Panc1 (cell line): ENCODE measurements around the gene ADAM12. TPM values are rescaled to one million over a fixed set of nuclear protein-coding genes. Genes with fewer than 3 reads are reported as not detected.

ENCODE experiments used
- ATAC-seq: fragments of 200-7000 bp; cut with Tn5 transposase; 2 replicates; pipeline ENCODE4 v1.9.1; 2020; ENCODE audit warnings: mild to moderate bottlenecking, moderate library complexity
- BruUV-seq: library from RNA; stranded (reverse); fragments of 400-500 nt; replicated peaks from 2 replicates; lab custom pipeline; 2021; lab: Mats Ljungman, UMichigan
- CTCF ChIA-PET: fragments of 300-600 bp; sonication (Branson Sonifier 250); formaldehyde crosslinking; loops from one replicate; lab custom pipeline; 2022; ENCODE audit warnings: antibody characterized with exemption; lab: Charles Lee
- POLR2A ChIA-PET: fragments of 300-600 bp; sonication (Branson Sonifier 250); formaldehyde crosslinking; loops from one replicate; lab custom pipeline; 2022; ENCODE audit warnings: antibody characterized with exemption; lab: Charles Lee
- DNase-seq: peaks from one replicate; pipeline ENCODE4 v3.0.0-alpha.2; 2010; ENCODE audit warnings: low read depth, low spot score
- H3K27ac ChIP-seq: 2 replicates; pipeline ENCODE4 v1.5.1; 2011; ENCODE audit warnings: mild to moderate bottlenecking, low read length, inconsistent platforms
- H3K27me3 ChIP-seq: fragments of 200-500 bp; sonication (Bioruptor generic); 2 replicates; pipeline ENCODE4 v1.6.0; 2014; ENCODE audit warnings: low read length, inconsistent platforms; ENCODE audit not compliant: control insufficient read depth, insufficient read depth
- H3K36me3 ChIP-seq: fragments of 200-500 bp; sonication (Bioruptor generic); 2 replicates; pipeline ENCODE4 v1.5.1; 2014; ENCODE audit warnings: inconsistent platforms, mild to moderate bottlenecking, low read length, moderate library complexity; ENCODE audit not compliant: control insufficient read depth, insufficient read depth
- H3K4me1 ChIP-seq: 2 replicates; pipeline ENCODE4 v1.5.1; 2011; ENCODE audit warnings: inconsistent platforms, mild to moderate bottlenecking, low read length, moderate library complexity; ENCODE audit not compliant: control insufficient read depth, insufficient read depth
- H3K4me3 ChIP-seq, 2 experiments: 2 replicates each; pipeline ENCODE4 v1.5.1; 2011 to 2012; ENCODE audit warnings: low read depth in 2 of 2, low read length in 2 of 2, mild to moderate bottlenecking in 2 of 2, inconsistent platforms in 1 of 2, moderate library complexity in 1 of 2
- H3K9me3 ChIP-seq: fragments of 200-500 bp; sonication (Bioruptor generic); 2 replicates; pipeline ENCODE4 v1.5.1; 2014; ENCODE audit warnings: low read depth, mild to moderate bottlenecking, inconsistent platforms, low read length, moderate library complexity; ENCODE audit not compliant: control insufficient read depth, insufficient read depth
- CTCF ChIP-seq: fragments of 450-650 bp; IDR thresholded peaks from 2 replicates; pipeline ENCODE4 v1.5.1; 2017; ENCODE audit warnings: mild to moderate bottlenecking
- POLR2AphosphoS5 ChIP-seq: IDR thresholded peaks from 2 replicates; pipeline ENCODE4 v1.6.1; 2012; ENCODE audit warnings: mild to moderate bottlenecking, low read depth, low read length, moderate library complexity
- REST ChIP-seq, 2 experiments: IDR thresholded peaks; 2 replicates each; pipeline ENCODE4 v1.6.1; 2011 to 2012; ENCODE audit warnings: low read depth in 2 of 2, control low read depth in 1 of 2, low read length in 1 of 2, mild to moderate bottlenecking in 1 of 2, moderate library complexity in 1 of 2; ENCODE audit not compliant: insufficient read depth in 1 of 2
- SIN3A ChIP-seq: IDR thresholded peaks from 2 replicates; pipeline ENCODE4 v1.6.1; 2012; ENCODE audit warnings: low read depth, mild to moderate bottlenecking, low read length, moderate library complexity, borderline replicate concordance; ENCODE audit not compliant: insufficient read depth
- TCF7L2 ChIP-seq: IDR thresholded peaks from 2 replicates; pipeline ENCODE4 v1.6.1; 2011; ENCODE audit warnings: mild to moderate bottlenecking, low read depth, low read length, inconsistent platforms
- in situ Hi-C: cut with HindIII; loops from 2 replicates; pipeline ENCODE4 v1.10.0; 2016; ENCODE audit warnings: low sequenced_read_pairs, low pct_unique_long_range_greater_than_20kb
- intact Hi-C: fragments of 100-400 bp; cut with micrococcal nuclease; formaldehyde crosslinking; loops from one replicate; pipeline ENCODE4 v1.10.0; 2022; ENCODE audit not compliant: unreplicated experiment
- total RNA-seq: library from RNA; stranded (reverse); gene quantifications from one replicate; pipeline ENCODE4 v1.2.1, GENCODE V29; 2021; ENCODE audit not compliant: unreplicated experiment

Gene ADAM12
- total RNA-seq, 1 experiment from 2014 or later, result 0.10 TPM

GRCh38 chr10:126092366-126093215, 295.7 kb downstream of the ADAM12 start:
- ATAC-seq (no peak), DNase-seq (no peak)
- H3K27ac ChIP-seq, result no peak overlapping the region
- H3K4me1 ChIP-seq, result no peaks in the 10 kb centered on the region
- ChIA-PET CTCF (no interaction called here), POLR2A (no interaction called here)
- no peaks in the 10 kb centered on the region for H3K36me3 ChIP-seq
- intact Hi-C loops (no loop called here), in situ Hi-C loops (no loop called here)
- no peaks in the 10 kb centered on the region for H3K27me3 ChIP-seq
- BruUV-seq, result no TSS peak
- no peak overlapping the region for H3K4me3 ChIP-seq
- H3K9me3 ChIP-seq, result no peaks in the 10 kb centered on the region
- TF ChIP-seq POLR2AphosphoS5 (no peak), CTCF (no peak), SIN3A (no peak), REST (IDR thresholded peaks at IDR 0.05; ENCODE audit: insufficient read depth in 1 of 2, low read depth in 2 of 2, low read length in 1 of 2) (no peak), TCF7L2 (no peak)

- ATAC-seq (peak; percentile 85), DNase-seq (peak; percentile 60)
- Histone ChIP-seq H3K4me3 (no peak overlapping the region), H3K27ac (no peak overlapping the region), H3K4me1 (no peaks in the 10 kb centered on the region), H3K9me3 (no peaks in the 10 kb centered on the region), H3K36me3 (no peaks in the 10 kb centered on the region), H3K27me3 (no peaks in the 10 kb centered on the region)
- no TSS peak for BruUV-seq
- TF ChIP-seq CTCF, result no peak
- no peak for TF ChIP-seq POLR2AphosphoS5
- TF ChIP-seq SIN3A, result no peak
- no peak for TF ChIP-seq REST (IDR thresholded peaks at IDR 0.05; ENCODE audit: insufficient read depth in 1 of 2, low read depth in 2 of 2, low read length in 1 of 2)
- TF ChIP-seq TCF7L2, result no peak
- intact Hi-C loops (no loop called here), in situ Hi-C loops (no loop called here)
- ChIA-PET POLR2A (no interaction called here), CTCF (no interaction called here)
Measured at GRCh38 chr10:126090911-126091728, 297.2 kb downstream of the ADAM12 start.
